OCI-LY1 (cell line): ENCODE data around the gene DHX8.

ENCODE experiments used
- H2AFZ ChIP-seq: fragments of 200-600 bp; sonication (generic), shearing (Covaris generic); 2 replicates; pipeline ENCODE4 v1.6.0; 2014; ENCODE audit warnings: antibody characterized with exemption, mild to moderate bottlenecking, low read length
- H3F3A ChIP-seq: fragments of 200-600 bp; sonication (generic), shearing (Covaris generic); 2 replicates; pipeline ENCODE4 v1.6.0; 2014; ENCODE audit warnings: mild to moderate bottlenecking, antibody characterized with exemption, low read length, moderate library complexity; ENCODE audit not compliant: insufficient read depth
- H3K27ac ChIP-seq: fragments of 200-600 bp; sonication (generic); 2 replicates; pipeline ENCODE4 v1.5.1; 2014; ENCODE audit warnings: low read length, mixed run types, mild to moderate bottlenecking, low read depth; ENCODE audit not compliant: poor library complexity, severe bottlenecking
- H3K27me3 ChIP-seq: fragments of 200-600 bp; sonication (generic); 2 replicates; pipeline ENCODE4 v1.6.0; 2014; ENCODE audit warnings: antibody characterized with exemption, mild to moderate bottlenecking, low read length, moderate library complexity; ENCODE audit not compliant: insufficient read depth
- H3K36me3 ChIP-seq: fragments of 200-600 bp; sonication (generic); 2 replicates; pipeline ENCODE4 v1.6.1; 2014; ENCODE audit warnings: mild to moderate bottlenecking, antibody characterized with exemption, low read length, moderate library complexity, mixed read lengths; ENCODE audit not compliant: insufficient read depth
- H3K4me1 ChIP-seq: fragments of 200-600 bp; sonication (generic); 2 replicates; pipeline ENCODE4 v1.5.1; 2014; ENCODE audit warnings: mild to moderate bottlenecking, low read length, moderate library complexity; ENCODE audit not compliant: insufficient read depth, severe bottlenecking
- H3K4me2 ChIP-seq: fragments of 200-600 bp; sonication (generic), shearing (Covaris generic); 2 replicates; pipeline ENCODE4 v1.6.1; 2014; ENCODE audit warnings: low read length
- H3K4me3 ChIP-seq: fragments of 200-600 bp; sonication (generic); 2 replicates; pipeline ENCODE4 v1.5.1; 2014; ENCODE audit warnings: low read length, low read depth, mild to moderate bottlenecking, mixed read lengths; ENCODE audit not compliant: poor library complexity, severe bottlenecking
- H3K79me2 ChIP-seq: fragments of 200-600 bp; shearing (Covaris generic); 2 replicates; pipeline ENCODE4 v1.6.1; 2016; ENCODE audit warnings: mixed run types, low read length, mixed read lengths; ENCODE audit not compliant: insufficient read depth
- H3K9ac ChIP-seq: fragments of 200-600 bp; sonication (generic), shearing (Covaris generic); 2 replicates; pipeline ENCODE4 v1.6.1; 2014; ENCODE audit warnings: mild to moderate bottlenecking, low read length, mixed read lengths
- H3K9me2 ChIP-seq: fragments of 200-600 bp; sonication (generic), shearing (Covaris generic); 2 replicates; pipeline ENCODE4 v1.6.1; 2014; ENCODE audit warnings: low read depth, mild to moderate bottlenecking, low read length, mixed read lengths
- H3K9me3 ChIP-seq: fragments of 200-600 bp; shearing (Covaris generic); 2 replicates; pipeline ENCODE4 v1.6.1; 2014; ENCODE audit warnings: low read length, mixed read lengths
- H4K20me1 ChIP-seq: fragments of 200-600 bp; sonication (generic), shearing (Covaris generic); 2 replicates; pipeline ENCODE4 v1.6.0; 2016; ENCODE audit warnings: mild to moderate bottlenecking, low read length; ENCODE audit not compliant: insufficient read depth
- CTCF ChIP-seq: fragments of 200-600 bp; sonication (generic), shearing (Covaris generic); IDR thresholded peaks from 2 replicates; pipeline ENCODE4 v1.5.1; 2017; ENCODE audit warnings: mild to moderate bottlenecking, antibody characterized with exemption, low read length, moderate library complexity, mixed read lengths
- EZH2 ChIP-seq: fragments of 200-600 bp; sonication (generic), shearing (Covaris generic); IDR thresholded peaks from 2 replicates; pipeline ENCODE4 v1.8.0; 2017; ENCODE audit warnings: borderline replicate concordance, mixed run types, mild to moderate bottlenecking, antibody characterized with exemption, low read length, moderate library complexity, mixed read lengths

Gene DHX8

GRCh38 chr17:43483674-43484551 is at the start of gene DHX8:
DHX8 (plus strand) TSS chr17:43483975; CDS start chr17:43484038, 63 bp downstream.
- H3K9me2 ChIP-seq = no peaks in the 10 kb centered on the region
- H3K4me1 ChIP-seq = peaks cover 25% of the 10 kb centered on the region

GRCh38 chr17:43434902-43435319 is 48.9 kb upstream of the DHX8 start:
- H3K79me2 ChIP-seq = no peaks in the 10 kb centered on the region
- no peaks in the 10 kb centered on the region for H3F3A ChIP-seq
- H3K4me3 ChIP-seq = no peak overlapping the region
- no peak overlapping the region for H3K27ac ChIP-seq
- H3K36me3 ChIP-seq = no peaks in the 10 kb centered on the region
- no peak overlapping the region for H2AFZ ChIP-seq
- H4K20me1 ChIP-seq = no peaks in the 10 kb centered on the region
- no peaks in the 10 kb centered on the region for H3K27me3 ChIP-seq
- H3K4me1 ChIP-seq = no peaks in the 10 kb centered on the region
- no peaks in the 10 kb centered on the region for H3K9me3 ChIP-seq
- no peak overlapping the region for H3K4me2 ChIP-seq
- no peaks in the 10 kb centered on the region for H3K9me2 ChIP-seq
- TF ChIP-seq CTCF (no peak), EZH2 (no peak)
- H3K9ac ChIP-seq = no peak overlapping the region

More at GRCh38 chr17:43483674-43484551, at the start of gene DHX8:
- Histone ChIP-seq H3K27me3 (no peaks in the 10 kb centered on the region), H3K9ac (peak within 1 kb of the TSS; percentile 86), H3K9me3 (no peaks in the 10 kb centered on the region), H3K4me3 (peak within 1 kb of the TSS; percentile 81), H3K36me3 (no peaks in the 10 kb centered on the region), H2AFZ (peak within 1 kb of the TSS; percentile 33), H4K20me1 (no peaks in the 10 kb centered on the region), H3K79me2 (peaks cover 34% of the 10 kb centered on the region), H3K4me2 (peak within 1 kb of the TSS; percentile 66), H3K27ac (peak within 1 kb of the TSS; percentile 62), H3F3A (no peaks in the 10 kb centered on the region)
- TF ChIP-seq EZH2 (no peak), CTCF (peak; percentile 100)

- no peaks in the 10 kb centered on the region for H3K4me1 ChIP-seq
Observed at GRCh38 chr17:43437756-43438155, 46.0 kb upstream of the DHX8 start.

More at GRCh38 chr17:43437756-43438155, 46.0 kb upstream of the DHX8 start:
- Histone ChIP-seq H3K27ac (no peak overlapping the region), H3F3A (no peaks in the 10 kb centered on the region), H3K27me3 (no peaks in the 10 kb centered on the region), H3K9ac (no peak overlapping the region), H3K9me2 (no peaks in the 10 kb centered on the region), H3K79me2 (no peaks in the 10 kb centered on the region), H2AFZ (no peak overlapping the region), H3K4me3 (no peak overlapping the region), H4K20me1 (no peaks in the 10 kb centered on the region), H3K9me3 (no peaks in the 10 kb centered on the region), H3K4me2 (no peak overlapping the region), H3K36me3 (no peaks in the 10 kb centered on the region)
- TF ChIP-seq CTCF = no peak
- no peak for TF ChIP-seq EZH2
